GM19438 (cell line): ENCODE measurements around the gene HSF2BP.
"Not testable (repeated sequence)": the region's sequence is repeated elsewhere in the genome, so short reads cannot be mapped to it uniquely, and the experiment has no call there.

Source experiments
- ATAC-seq: cut with Tn5 transposase; IDR thresholded peaks from one replicate; pipeline ENCODE4 v1.9.1; 2021; ENCODE audit warnings: low read depth; ENCODE audit not compliant: unreplicated experiment

The HSF2BP gene

GRCh38 chr21:43653626-43654025, 5.7 kb downstream of the HSF2BP start:
- no peak for ATAC-seq

GRCh38 chr21:43652616-43653015, 6.7 kb downstream of the HSF2BP start:
- ATAC-seq: no peak

DNA sequence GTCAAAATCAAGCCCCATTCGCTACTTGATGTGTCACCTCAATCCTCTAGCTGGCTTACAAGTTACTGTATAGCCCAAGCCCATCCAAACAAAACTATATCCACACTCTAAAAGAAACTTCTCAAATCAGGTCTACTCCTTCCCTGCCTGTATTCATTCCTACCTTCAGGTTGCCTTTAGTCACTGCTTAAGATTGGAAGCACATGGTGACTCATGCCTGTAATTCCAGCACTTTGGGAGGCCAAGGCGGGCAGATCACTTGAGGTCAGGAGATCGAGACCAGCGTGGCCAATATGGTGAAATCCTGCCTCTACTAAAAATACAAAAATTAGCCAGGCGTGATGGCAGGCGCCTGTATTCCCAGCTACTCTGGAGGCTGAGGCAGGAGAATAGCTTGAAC, 7.4 kb downstream of the HSF2BP start:
- ATAC-seq: not testable (repeated sequence)

DNA sequence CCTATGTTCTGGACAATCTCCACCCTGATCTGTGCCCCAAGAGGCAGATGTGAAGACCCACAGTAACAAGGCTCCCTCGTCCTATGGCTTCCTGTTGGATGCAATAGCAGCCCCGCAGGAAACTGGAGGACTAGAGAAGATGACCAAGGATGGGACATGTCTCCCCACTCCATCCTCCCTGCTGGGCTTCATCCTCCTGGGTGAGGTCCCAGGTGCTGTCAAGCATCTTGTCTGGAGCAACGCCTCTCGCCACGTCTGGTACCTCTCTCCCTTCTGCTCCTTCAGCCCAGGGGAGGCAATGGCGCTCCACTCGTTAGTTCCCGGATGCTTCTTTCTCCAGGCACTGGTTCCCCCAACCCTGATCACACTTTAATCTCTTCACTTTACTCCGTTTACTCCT, 11.1 kb downstream of the HSF2BP start:
- no peak for ATAC-seq

DNA sequence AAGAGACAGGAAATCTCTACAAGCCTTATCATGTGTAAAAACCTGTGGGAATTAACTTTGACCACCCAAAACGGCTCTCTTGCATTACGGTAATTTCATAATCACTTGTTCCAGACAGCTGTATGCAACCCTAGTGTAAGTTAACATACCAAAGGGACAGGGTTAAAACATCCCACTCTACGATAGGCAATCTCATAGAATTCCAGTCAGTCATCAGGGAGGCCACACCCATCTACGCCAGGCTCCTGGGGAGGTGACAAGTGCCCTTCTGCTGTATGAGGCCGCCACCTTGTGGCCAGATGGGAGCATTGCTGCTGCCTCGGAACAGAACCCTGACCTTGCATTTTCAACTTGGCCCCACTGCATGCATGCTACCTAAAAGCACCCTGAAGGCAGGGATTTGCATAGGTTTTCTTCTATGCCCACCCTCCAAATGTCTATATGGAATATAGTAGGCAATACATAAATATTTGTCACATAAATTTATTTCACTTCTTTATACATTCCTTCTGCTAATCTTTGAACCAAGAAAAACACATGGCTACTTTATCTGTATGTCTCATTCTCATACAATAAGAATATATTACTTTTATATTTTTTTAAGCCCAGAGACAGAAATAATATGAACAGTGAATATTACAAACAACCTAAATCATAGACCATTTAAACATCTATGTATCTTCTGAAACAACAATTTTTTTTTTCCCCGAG, 12.6 kb downstream of the HSF2BP start:
- ATAC-seq: no peak

DNA sequence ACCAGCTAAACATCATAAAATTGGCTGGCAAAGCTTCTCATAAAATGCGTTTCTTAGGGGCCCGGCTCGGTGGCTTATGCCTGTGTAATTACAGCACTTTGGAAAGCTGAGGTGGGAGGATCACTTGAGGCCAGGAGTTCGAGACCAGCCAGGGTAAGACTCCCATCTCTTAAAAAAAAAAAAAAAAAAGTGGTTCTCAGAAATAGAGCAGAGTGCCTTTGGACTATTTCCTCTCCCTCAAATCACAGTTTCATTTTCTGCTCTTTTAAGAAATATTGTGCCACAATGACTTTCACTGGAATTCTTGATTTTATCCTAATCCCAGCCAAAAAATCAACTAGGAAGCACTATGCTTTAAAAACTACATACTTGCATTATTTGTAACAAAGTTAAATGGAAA, 13.3 kb downstream of the HSF2BP start:
- ATAC-seq: no peak

DNA sequence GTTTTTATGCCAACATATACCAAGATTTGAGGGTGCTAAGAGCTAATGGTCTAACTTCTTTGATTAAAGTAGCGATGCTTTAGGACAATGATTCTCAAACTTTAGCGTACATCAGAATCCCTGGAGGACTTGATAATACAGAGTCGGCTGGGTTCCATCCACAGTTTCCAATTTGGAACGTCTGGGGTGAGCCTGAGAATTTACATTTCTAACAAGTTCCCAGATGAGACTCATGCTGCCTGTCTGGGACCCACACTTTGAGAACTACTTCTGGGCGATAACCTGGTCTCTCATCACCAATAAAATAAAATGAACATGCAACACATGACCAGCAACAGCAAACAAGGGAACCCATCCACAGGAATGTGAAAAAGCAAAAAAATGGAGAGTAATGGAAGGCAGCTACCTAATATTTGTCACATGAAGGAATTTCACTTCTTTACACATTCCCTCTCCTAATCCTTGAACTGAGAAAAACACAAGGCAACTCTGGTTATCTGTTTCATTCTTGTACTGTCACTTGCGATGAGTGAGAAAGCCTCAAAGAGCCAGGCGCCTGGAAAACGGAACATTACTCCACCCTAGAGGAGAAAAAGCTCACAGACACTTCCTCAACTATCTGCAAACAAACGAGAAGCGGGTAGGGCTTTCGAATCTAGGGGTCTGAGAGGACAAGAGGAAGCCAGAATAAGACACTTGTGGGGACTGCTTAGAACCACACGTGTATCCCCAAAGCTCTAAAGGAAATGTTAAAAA, 14.0 kb downstream of the HSF2BP start:
- no peak for ATAC-seq

GRCh38 chr21:43644609-43645008, 14.7 kb downstream of the HSF2BP start:
- ATAC-seq: no peak

DNA sequence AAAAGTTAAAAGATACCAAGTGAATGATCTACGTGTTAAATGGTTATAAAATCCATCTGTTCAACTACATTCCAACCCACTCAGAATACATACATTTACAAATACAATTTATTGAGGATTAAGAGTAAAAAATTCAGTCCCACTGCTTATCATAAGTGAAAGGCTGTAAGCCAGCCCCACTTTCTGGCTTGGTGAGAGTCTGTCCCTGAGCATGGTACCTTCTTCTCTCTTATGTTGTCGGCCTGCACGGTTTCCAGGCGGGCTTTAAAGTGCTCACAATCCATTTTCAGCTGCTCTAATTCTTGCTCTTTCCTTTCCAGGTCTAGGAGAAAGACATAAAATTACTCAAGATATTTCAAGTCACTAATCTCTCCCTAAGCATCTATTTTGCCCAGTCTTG, 15.2 kb downstream of the HSF2BP start:
- no peak for ATAC-seq

DNA sequence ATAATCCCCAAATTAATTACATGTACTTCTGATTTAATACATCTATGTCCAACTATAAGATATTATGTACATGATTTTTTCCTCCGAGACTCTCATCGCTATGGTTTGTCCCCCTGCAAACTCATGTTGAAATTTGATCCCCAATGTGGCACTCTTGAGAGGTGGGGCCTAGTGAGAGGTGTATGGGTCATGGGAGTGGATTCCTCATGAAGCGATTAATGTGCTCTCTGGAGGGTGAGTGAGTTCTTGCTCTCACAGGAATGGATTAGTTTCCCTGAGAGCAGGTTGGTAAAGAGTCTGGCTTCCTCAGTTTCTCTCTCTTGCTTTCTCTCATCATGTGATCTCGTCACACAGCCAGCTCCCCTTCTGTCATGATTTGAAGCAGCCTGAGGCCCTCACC, 16.1 kb downstream of the HSF2BP start:
- no peak for ATAC-seq

GRCh38 chr21:43640400-43640799, 18.9 kb downstream of the HSF2BP start:
- no peak for ATAC-seq

DNA sequence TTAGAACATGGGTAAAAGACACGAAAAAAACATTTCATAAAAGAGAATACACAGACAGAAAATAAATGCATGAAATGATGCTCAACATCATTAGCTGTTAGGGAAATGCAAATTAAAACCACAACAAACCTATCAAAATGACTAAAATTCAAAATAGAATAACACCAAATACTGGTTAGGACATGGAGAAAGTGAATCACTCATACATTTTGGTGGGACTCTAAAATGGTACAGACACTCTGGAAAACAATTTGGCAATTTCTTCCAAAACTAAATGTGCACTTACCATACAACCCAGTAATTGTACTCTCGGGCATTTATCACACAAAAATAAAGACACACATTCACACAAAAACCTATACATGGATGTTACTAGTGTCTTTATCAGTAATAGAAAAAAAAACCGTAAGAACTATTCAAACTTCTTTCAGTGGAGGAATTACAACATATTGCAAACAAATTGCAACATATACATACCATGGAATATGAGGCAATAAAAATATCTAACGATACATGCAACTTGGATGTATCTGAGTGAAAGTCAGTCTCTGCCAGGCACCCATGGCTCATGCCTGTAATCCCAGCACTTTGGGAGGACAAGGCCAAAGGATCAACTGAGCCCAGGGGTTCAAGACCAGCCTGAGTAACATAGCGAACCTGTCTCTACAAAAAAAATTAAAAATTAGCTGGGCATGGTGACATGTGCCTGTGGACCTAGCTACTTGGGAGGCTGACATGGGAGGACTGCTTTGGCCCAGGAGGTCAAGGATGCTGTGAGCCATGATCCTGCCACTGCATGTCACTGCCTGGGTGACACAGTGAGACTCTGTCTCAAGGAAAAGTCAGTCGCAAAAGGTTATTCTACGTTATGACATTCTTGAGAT, 19.6 kb downstream of the HSF2BP start:
- ATAC-seq: no peak

- ATAC-seq: no peak
Observed at GRCh38 chr21:43637530-43638158, 21.6 kb downstream of the HSF2BP start.

- ATAC-seq: no peak
Observed at GRCh38 chr21:43635436-43635835, 23.9 kb downstream of the HSF2BP start.

DNA sequence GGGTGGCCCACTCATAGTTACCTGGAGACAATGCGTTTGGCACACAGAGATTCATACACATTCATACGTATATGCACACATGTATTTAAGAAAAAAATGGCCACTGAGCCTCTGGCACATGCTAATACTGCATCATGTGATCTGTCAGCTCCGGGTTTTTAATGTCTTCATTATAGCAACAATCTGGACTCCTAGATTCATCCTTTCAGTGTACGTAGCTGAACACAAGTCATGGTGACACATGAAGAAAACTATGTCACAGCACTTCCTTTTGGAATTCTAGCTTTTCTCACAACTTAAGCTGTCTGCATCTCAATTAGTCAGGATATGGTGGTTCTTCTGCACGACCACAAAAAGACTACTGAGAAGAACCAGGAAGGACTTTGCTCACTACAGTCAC, 24.7 kb downstream of the HSF2BP start:
- ATAC-seq: no peak

DNA sequence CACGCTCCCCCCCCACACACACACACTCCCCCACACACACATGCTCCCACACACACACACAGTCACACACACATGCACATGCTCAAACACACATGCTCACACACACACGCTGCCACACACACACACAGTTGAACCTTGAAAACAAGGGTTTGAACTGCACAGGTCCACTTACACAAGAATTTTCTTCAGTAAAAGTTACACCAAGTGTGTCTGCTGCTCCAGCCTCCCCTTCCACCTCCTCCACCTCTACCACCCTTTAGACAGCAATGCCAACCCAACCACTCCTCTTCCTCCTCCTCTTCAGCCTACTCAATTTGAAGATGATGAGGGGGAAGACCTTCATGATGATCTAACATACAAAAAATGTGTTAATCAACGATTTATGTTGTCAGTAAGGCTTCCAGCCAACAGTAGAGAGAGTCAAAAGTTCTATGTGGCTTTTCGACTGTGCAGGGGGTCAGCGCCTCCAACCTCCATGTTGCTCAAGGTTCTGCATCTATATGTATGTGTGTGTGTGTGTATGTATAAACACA, 26.8 kb downstream of the HSF2BP start:
- ATAC-seq: no peak

DNA sequence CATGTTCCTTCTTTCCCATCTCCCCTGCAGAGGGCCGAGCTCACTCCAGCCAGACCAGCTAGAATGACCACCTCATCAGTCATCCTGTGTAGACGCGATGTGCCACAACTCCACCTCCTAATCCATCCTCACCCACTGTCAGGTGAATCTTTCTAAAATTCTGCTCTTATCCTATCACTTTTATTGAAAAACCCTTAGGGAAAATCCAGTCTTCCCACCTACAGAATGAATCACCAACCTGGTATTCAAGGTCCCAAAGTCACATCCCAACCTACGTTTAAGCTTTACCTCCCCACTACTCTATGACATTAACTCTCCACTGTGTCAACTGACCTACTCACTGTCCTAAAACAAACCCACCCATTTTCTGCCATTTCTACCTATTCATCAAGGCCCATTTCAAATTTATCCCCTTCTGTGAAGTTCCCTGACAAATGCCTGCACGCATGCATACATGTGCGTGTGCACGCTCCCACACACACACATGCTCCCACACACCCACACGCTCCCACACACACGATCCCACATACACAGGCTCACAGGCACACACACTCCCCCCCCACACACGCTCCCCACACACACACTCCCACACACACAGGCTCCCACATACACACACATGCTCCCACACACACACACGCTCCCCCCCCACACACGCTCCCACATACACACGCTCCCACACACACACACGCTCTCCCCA, 27.7 kb downstream of the HSF2BP start:
- no peak for ATAC-seq

DNA sequence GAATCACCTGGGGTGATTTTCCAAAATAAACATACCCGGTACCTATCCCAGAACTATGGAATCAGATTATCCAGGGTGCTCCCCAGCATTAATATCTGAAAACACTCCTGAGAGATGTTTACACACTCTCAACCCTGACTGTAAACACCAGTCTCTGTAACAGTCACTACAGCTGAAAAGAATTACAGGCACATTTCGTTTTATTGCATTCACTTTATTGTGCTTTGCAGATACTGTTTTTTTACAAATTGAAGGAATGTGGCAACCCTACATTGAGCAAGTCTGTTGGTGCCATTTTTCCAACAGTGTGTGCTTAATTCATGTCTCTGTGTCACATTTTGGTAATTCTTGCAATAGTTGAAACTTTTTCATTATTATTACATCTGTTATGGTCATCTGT, 31.8 kb downstream of the HSF2BP start:
- no peak for ATAC-seq

GRCh38 chr21:43626390-43626789, 32.9 kb downstream of the HSF2BP start:
- ATAC-seq: no peak

GRCh38 chr21:43624339-43624738, 34.9 kb downstream of the HSF2BP start:
- no peak for ATAC-seq
